GM18508 (cell line): ENCODE results near the gene REEP1.

ENCODE experiments used
- ATAC-seq: cut with Tn5 transposase; IDR thresholded peaks from one replicate; pipeline ENCODE4 v1.9.1; 2021; ENCODE audit warnings: moderate number of reproducible peaks; ENCODE audit not compliant: insufficient read depth, unreplicated experiment

The REEP1 gene

GRCh38 chr2:86337244-86337835, at the start of gene REEP1:
Gene REEP1, minus strand, starts transcription at chr2:86337626. Its CDS starts 116 bp downstream, at chr2:86337510.
- ATAC-seq, result no peak

GRCh38 chr2:86383844-86384243, 46.4 kb upstream of the REEP1 start:
- no peak for ATAC-seq

GRCh38 chr2:86382698-86383097, 45.3 kb upstream of the REEP1 start:
- ATAC-seq, result no peak

DNA sequence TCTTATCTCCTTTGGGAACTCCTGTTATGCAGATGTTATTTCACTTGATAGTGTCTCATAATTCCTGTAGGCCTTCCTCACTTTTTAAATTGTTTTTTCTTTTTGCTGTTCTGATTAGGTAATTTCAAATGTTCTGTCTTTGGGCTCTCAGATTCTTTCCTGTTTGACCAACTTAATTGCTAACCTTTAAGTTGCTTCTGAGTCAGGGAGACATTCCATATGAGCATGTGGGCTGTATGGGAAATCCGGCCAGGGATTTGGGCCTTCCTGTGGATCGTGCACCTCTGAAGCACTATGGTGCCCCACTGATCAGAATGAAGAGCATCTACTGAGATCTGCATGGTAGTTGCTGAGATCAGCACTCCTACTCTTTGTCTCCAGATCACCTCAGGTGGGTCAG, 44.7 kb upstream of the REEP1 start:
- ATAC-seq, result no peak

DNA sequence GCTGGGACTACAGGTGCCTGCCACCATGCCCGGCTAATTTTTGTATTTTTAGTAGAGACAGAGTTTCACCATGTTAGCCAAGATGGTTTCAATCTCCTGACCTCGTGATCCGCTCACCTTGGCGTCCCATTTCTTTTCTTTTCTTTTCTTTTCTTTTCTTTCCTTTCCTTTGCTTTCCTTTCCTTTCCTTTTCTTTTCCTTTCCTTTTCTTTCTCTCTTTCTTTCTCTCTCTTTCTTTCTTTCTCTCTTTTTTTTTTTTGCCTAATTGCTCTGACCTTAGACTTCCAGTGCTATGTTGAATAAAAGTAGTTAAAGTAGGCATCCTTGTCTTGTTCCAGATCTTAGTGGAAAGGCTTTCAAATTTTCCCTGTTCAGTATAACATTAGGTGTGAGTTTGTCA, 41.0 kb upstream of the REEP1 start:
- no peak for ATAC-seq

GRCh38 chr2:86375623-86376022, 38.2 kb upstream of the REEP1 start:
- ATAC-seq, result no peak

DNA sequence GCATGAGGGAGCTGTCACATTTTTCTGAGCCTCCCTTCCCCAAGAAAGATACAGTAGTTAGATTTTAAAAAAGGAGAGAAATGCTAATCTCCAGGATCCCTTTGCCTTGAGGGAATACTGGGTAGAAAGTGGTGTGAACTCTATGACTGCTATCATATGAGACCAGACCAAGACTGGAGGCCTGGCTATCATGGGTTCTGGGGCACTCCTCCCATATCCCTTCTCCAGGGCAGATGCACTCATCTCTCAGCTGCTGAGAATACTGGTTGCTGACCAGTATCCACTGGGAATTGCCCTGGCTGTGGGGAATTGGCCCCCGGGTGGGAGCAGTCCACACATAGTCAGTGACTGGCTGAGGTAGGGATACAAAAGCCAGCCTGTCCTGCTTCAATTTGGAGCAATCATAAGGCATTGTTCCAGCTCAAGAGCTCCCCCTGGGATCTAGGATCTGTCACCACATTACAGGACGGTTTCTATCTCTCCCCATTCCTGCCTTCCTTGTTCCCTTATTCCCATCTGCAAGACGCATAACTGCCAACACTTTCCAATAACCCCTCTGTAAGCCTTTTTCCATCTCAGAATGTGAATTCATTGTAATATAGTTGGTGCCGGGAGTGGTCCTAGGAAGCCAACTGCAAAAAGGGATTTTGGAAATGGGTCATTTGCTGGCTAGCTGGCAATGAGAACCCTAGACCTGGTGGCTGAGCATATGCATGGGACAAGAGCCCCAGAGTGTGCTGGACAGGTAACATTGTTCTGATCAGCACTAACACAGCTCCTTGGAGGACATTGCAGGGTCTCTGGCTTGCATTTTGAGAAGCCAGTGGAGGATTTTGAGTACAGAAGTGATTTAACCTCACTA, 35.4 kb upstream of the REEP1 start:
- ATAC-seq, result no peak

- no peak for ATAC-seq
These were observed 34.7 kb upstream of the REEP1 start for GRCh38 chr2:86372133-86372532.

DNA sequence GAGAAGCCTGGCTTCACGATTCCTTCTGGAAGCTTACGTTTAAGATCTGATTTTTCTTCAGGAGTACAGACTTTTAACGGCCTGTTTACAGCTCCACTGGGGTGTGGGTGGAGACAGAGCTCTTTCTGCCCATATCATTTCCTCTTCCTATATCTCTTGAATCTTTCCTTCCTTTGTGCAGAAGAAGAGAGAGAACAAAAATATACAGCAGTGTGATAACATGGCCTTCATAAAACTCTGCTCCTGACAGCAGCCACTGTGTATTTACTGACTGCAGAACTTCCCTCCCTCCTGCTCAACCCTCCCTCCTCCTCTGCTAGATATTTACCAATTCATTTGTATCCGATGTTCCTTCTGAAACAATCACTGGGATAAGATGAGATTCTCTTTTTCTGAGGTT, 34.1 kb upstream of the REEP1 start:
- ATAC-seq, result no peak

- no peak for ATAC-seq
These were observed 33.2 kb upstream of the REEP1 start for GRCh38 chr2:86370579-86370978.

GRCh38 chr2:86368161-86368824, 30.9 kb upstream of the REEP1 start:
- no peak for ATAC-seq

DNA sequence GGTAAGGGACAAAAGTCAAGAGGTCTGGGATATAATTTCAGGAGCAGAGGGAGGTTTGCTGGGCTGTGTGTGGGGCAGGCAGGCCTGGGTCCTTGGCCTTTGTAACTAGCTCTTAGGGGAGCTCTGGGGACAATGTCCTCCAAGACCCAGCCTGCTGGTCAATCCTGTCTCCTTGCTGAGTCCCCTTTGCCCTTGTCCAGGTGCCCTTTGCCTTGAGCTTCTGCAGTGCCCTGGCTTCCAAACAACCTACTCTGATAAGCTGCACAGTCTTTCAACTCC, 30.0 kb upstream of the REEP1 start:
- no peak for ATAC-seq

DNA sequence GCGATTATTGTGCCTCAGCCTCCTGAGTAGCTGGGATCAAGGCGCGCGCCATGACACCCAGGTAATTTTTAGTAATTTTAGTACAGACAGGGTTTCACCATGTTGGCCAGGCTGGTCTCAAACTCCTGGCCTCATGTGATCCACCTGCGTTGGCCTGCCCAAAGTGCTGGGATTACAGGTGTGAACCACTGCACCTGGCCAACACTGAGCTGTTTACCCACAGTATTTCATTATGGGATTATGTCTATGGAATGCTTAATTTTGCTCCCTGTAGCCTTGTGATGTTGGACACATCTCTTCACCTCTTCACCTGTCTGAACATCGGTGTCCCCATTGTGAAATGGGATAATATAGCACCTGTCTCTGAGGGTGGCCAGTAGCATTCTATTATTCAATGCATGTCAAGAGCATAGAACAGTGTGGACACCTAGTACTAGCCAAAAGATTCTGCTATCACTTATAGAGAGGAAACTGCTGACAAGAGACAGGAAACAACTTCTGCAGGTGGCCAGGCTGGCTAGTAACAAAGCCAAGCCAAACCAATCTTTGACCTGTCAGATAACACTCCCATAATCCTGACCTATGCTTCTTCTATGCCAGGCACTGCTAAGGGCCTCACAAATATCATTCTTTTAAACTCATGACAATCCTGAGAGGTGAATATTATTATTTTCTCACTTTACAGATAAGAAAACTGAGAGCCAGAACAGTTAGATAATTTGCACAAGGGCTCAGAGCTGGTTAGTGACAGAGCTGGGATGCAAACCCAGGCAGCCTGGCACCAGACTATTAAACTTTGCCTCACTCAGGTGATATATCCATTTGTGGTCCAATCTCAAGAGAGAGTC, 29.4 kb upstream of the REEP1 start:
- ATAC-seq, result no peak

- ATAC-seq, result no peak
These were observed 27.5 kb upstream of the REEP1 start for GRCh38 chr2:86364894-86365293.

DNA sequence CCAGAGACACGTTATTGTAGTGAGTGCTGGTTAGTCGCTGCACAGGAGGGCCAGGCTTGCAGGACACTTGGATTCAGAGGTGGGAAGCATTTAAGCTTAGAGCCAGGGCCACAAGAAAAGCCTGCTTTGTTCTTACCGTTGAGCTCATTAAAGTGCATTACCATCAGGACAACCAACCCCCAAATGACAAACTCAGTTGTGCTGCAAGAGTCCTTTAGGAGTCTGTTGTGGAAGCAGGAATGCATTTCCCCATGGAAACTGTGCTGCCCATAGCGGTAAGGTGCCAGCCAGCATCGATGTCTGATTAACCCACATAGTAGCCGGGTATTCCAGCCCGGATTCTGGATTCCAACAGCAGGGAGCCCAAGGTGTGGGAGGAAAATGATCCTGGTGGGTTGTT, 23.4 kb upstream of the REEP1 start:
- no peak for ATAC-seq

DNA sequence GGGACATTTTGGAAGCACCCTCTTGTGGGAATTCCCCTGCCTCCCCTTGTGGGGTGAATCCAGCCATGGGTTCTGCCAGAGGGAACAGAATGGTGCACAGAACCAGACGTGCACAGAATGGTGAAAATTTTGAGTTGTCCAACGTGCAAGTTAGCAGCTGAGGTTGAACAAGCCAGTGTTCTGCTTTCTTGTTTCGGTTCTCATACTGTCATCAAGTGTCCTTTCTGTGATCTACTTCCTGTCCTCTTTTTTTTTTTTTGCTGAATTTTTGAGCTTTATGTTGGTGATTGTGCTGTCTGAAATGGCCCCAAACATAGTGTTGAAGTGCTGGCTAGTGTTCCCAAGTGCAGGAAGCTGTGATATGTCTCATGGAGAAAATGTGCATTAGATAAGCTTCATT, 21.5 kb upstream of the REEP1 start:
- no peak for ATAC-seq

GRCh38 chr2:86357392-86357963, 20.1 kb upstream of the REEP1 start:
- no peak for ATAC-seq

GRCh38 chr2:86352727-86353221, 15.3 kb upstream of the REEP1 start:
- no peak for ATAC-seq

- no peak for ATAC-seq
These were observed 14.8 kb upstream of the REEP1 start for GRCh38 chr2:86352137-86352726.

DNA sequence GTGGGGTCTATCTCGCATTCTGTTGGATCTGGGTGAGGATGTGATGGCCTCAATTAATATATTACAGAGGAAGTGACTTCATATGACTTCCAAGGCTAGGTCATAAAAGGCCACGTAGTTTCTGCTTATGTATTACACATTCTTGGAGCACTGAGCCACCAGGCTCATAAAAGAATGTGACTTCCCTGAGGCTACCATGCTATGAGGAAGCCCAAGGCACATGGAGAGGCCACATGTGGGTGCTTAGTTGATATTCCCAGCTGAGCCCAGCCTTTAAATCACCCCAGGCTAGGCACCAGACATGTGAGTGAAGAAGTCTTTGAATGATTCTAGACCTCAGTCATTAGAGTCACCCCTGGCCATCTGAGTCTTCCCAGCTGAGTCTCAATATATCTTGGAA, 13.3 kb upstream of the REEP1 start:
- ATAC-seq, result no peak
